AG10803 (cell line): ENCODE measurements around the gene UBA6.
A peak's percentile ranks its signal among the peaks of the same experiment; 100 is the strongest.

ENCODE experiments used
- DNase-seq: peaks from one replicate; pipeline ENCODE4 v3.0.0; 2010; ENCODE audit warnings: low read depth
- H3K4me3 ChIP-seq: 2 replicates; pipeline ENCODE4 v1.5.1; 2011; ENCODE audit warnings: mild to moderate bottlenecking, low read length, control low read depth
- CTCF ChIP-seq: conservative IDR thresholded peaks from 2 replicates; pipeline ENCODE4 v1.5.1; 2011; ENCODE audit warnings: mild to moderate bottlenecking, low read length, control low read depth, inconsistent platforms

UBA6 gene

DNA sequence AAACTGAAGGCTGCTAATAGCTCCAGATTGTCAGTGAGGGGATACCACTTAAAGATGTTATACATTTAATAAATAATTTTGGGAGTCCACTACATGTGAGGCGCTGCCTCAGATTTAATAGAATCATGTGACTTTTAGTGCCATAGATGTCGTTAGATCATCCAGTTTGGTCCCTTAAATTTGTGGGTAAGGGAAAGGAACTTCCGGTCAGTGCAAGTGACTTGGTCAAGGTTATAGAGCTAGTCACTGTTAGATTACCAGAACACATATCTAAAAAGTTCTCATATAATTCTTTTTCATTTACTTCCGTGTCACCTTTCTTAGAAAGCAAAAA is 529 bp upstream of the UBA6 start:
- no peak for DNase-seq
- TF ChIP-seq CTCF, result no peak
- peak overlapping the region; percentile 82 for H3K4me3 ChIP-seq

- H3K4me3 ChIP-seq, result peak overlapping the region; percentile 82
- no peak for TF ChIP-seq CTCF
- DNase-seq, result peak; percentile 24
Observed at GRCh38 chr4:67700116-67700737, 728 bp downstream of the UBA6 start.

DNA sequence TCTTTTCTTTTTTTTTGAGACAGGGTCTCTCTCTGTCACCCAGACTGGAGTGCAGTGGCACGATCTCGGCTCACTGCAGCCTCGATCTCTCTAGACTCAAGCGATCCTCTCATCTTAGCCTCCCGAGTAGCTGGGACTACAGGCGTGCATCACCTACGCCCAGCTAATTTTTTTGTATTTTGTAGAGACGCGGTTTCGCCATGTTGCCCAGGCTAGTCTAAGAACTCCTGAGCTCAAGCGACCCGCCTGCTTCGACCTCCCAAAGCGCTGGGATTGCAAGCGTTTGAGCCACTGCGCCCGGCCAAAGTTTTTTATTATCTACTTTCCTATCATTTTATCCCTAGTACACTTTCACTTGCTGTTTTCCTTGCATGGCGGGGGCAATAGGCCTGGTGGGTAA is 1.4 kb downstream of the UBA6 start:
- TF ChIP-seq CTCF, result no peak
- H3K4me3 ChIP-seq, result peak overlapping the region; percentile 82
- DNase-seq, result no peak

DNA sequence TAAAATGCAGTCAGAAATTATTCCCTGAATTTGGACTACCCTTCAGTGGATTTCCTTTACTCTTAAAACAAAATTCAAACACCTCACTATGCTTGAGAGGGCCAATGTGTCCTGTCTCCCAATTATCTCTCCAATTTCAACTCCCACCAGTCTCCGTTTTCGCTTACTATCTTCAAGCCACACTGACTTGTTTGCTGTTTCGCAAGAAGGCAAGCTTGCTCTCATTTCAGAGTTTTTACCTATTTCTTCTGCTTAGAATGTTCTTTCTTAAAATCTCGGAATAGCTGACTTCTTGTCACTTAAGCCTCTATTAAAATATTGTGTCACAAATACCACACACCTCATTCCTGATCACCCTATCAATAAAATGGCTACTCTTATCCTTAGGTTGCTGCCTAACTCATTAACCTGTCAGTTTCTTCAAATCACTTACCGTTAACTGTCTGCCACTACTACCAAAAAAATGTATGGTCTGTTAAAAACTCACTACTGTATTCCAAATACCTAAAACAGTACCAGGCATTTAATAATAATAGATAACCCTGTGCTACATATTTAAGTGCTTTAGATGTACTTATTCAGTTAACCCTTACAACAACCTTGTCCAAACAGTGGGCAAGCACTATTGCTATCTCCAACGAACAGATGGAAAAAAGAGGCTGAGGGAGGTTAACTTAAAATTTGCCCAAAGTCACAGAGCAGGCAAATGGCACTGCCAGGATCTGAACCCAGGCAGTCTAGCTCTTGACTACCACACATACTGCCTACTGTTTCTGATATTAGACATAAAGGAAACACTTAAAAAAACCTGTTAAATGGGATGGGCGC is 2.9 kb downstream of the UBA6 start:
- no peak for TF ChIP-seq CTCF
- H3K4me3 ChIP-seq, result no peak overlapping the region
- DNase-seq, result no peak

GRCh38 chr4:67696061-67696460 is 4.9 kb downstream of the UBA6 start:
- H3K4me3 ChIP-seq, result no peak overlapping the region
- no peak for DNase-seq
- TF ChIP-seq CTCF, result no peak

GRCh38 chr4:67694662-67695061 is 6.3 kb downstream of the UBA6 start:
- no peak for TF ChIP-seq CTCF
- no peak for DNase-seq
- H3K4me3 ChIP-seq, result no peak overlapping the region

DNA sequence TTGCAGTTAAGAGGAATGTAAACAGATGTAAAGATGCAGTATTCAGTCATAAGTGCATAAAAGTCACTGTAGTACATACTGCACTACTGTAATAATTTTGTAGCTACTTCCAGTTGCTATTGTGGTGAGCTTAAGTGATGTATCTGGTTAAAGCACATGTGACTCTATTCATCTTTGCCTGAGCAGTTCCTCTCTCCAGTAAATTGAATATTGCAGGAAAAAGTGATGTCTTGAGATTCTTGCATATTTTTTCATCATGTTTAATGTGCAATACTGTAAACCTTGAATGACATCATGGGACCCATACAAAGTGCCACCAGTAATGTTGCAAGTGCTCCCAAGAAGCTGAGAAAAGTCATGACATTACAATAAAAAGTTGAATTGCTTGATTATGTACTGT is 9.6 kb downstream of the UBA6 start:
- H3K4me3 ChIP-seq, result no peak overlapping the region
- no peak for TF ChIP-seq CTCF
- no peak for DNase-seq
